Sciatic nerve (tissue), 2 donors: ENCODE data around the gene ASIC1. TPM values are rescaled to one million over a fixed set of nuclear protein-coding genes. Genes with fewer than 3 reads are reported as not detected.
"Not testable (repeated sequence)": the region's sequence is repeated elsewhere in the genome, so short reads cannot be mapped to it uniquely, and the experiment has no call there.

Source experiments
- ATAC-seq: fragments of 200-7000 bp; cut with Tn5 transposase; one replicate; pipeline ENCODE4 v1.9.1; 2020; ENCODE audit warnings: mild to moderate bottlenecking, moderate library complexity
- DNase-seq: peaks from one replicate; pipeline ENCODE4 v3.0.0-alpha.2; 2020; ENCODE audit warnings: low spot score
- intact Hi-C: fragments of 100-400 bp; cut with DNase I; formaldehyde crosslinking; loops from one replicate; pipeline ENCODE4 v1.14.2; 2022
- total RNA-seq: library from RNA; stranded (reverse); fragmentation: NEBNext Ultra II Directional; extraction: Animal tissue kit (Norgen Biotek cat#: 25700); gene quantifications from one replicate; pipeline ENCODE4 v1.2.1, GENCODE V29; 2021
- donor health status: DM: no; HTN: no; CAD: no.
- donor health status: DM: no; HTN: no; CAD: no.

The ASIC1 gene
- 5.5 TPM for total RNA-seq

GRCh38 chr12:50057000-50057841, at the start of gene ASIC1:
ASIC1 (plus strand) TSS chr12:50057596; CDS start chr12:50058767, 1,171 bp downstream.
- ATAC-seq (peak; percentile 79), DNase-seq (peak; percentile 87)
- intact Hi-C loops = loop anchor here (5.0 to 10.0 kb wide), 2 partner anchors 85 to 192 kb away; partner anchors contain the start of gene AQP6

- ATAC-seq (no peak), DNase-seq (no peak)
- intact Hi-C loops = no loop called here
Observed at GRCh38 chr12:50013361-50014147, 43.8 kb upstream of the ASIC1 start.

GRCh38 chr12:50014342-50014741, 43.1 kb upstream of the ASIC1 start:
- ATAC-seq (no peak), DNase-seq (no peak)
- intact Hi-C loops = no loop called here

GRCh38 chr12:50016501-50017475, 40.6 kb upstream of the ASIC1 start:
- intact Hi-C loops = no loop called here
- ATAC-seq = peak; percentile 93
- peak; percentile 79 for DNase-seq

GRCh38 chr12:50017641-50018040, 39.8 kb upstream of the ASIC1 start:
- intact Hi-C loops = no loop called here
- DNase-seq (no peak), ATAC-seq (peak; percentile 78)

- ATAC-seq (no peak), DNase-seq (no peak)
- intact Hi-C loops = no loop called here
Observed at GRCh38 chr12:50018154-50018553, 39.2 kb upstream of the ASIC1 start.

- DNase-seq (no peak), ATAC-seq (no peak)
- intact Hi-C loops = no loop called here
Observed at GRCh38 chr12:50018968-50019367, 38.4 kb upstream of the ASIC1 start.

GRCh38 chr12:50019524-50019923, 37.9 kb upstream of the ASIC1 start:
- intact Hi-C loops = no loop called here
- DNase-seq = no peak
- no peak for ATAC-seq

GRCh38 chr12:50021031-50021430, 36.4 kb upstream of the ASIC1 start:
- intact Hi-C loops = no loop called here
- no peak for DNase-seq
- ATAC-seq = no peak

GRCh38 chr12:50022903-50023302, 34.5 kb upstream of the ASIC1 start:
- intact Hi-C loops = no loop called here
- ATAC-seq = no peak
- DNase-seq = no peak

GRCh38 chr12:50024227-50024626, 33.2 kb upstream of the ASIC1 start:
- intact Hi-C loops = no loop called here
- DNase-seq (no peak), ATAC-seq (no peak)

- DNase-seq (no peak), ATAC-seq (peak; percentile 16)
- intact Hi-C loops = no loop called here
Observed at GRCh38 chr12:50024805-50025186, 32.6 kb upstream of the ASIC1 start.

GRCh38 chr12:50025187-50026059, 32.0 kb upstream of the ASIC1 start, which contains the start of gene RACGAP1:
RACGAP1 (minus strand) TSS chr12:50025494; CDS start chr12:50016715, 8,779 bp downstream.
- intact Hi-C loops = no loop called here
- ATAC-seq (peak; percentile 99), DNase-seq (peak; percentile 95)

GRCh38 chr12:50026691-50027090, 30.7 kb upstream of the ASIC1 start:
- ATAC-seq (no peak), DNase-seq (no peak)
- intact Hi-C loops = no loop called here

- ATAC-seq, intact Hi-C loops, DNase-seq: not testable (repeated sequence)
Observed at GRCh38 chr12:50030449-50030848, 26.9 kb upstream of the ASIC1 start.

GRCh38 chr12:50032515-50032853, 24.9 kb upstream of the ASIC1 start:
- ATAC-seq = peak; percentile 29
- intact Hi-C loops = no loop called here
- DNase-seq = no peak

- DNase-seq (no peak), ATAC-seq (peak; percentile 77)
- intact Hi-C loops = no loop called here
Observed at GRCh38 chr12:50032854-50033581, 24.4 kb upstream of the ASIC1 start.
